GDM1 (cell line): ENCODE data around the gene PNMA6A.
"Not testable (repeated sequence)": the region's sequence is repeated elsewhere in the genome, so short reads cannot be mapped to it uniquely, and the experiment has no call there.

Experiments used
- DNase-seq: peaks from one replicate; lab custom pipeline; 2025; lab: John Stamatoyannopoulos, UW

The PNMA6A gene

GRCh38 chrX:153071909-153072583 is at the start of gene PNMA6A:
TSS of gene PNMA6A (plus strand) at chrX:153072454. CDS start at chrX:153073063, 609 bp downstream.
- DNase-seq: not testable (repeated sequence)

GRCh38 chrX:153026501-153026900 is 45.8 kb upstream of the PNMA6A start:
- not testable (repeated sequence) for DNase-seq

GRCh38 chrX:153028487-153028886 is 43.8 kb upstream of the PNMA6A start:
- not testable (repeated sequence) for DNase-seq

GRCh38 chrX:153029162-153029561 is 43.1 kb upstream of the PNMA6A start:
- DNase-seq: no peak

- DNase-seq: no peak
Measured at GRCh38 chrX:153029875-153030274, 42.4 kb upstream of the PNMA6A start.

- DNase-seq: no peak
Measured at GRCh38 chrX:153030801-153031200, 41.5 kb upstream of the PNMA6A start.

- peak; percentile 52 for DNase-seq
Measured at GRCh38 chrX:153032397-153033118, 39.7 kb upstream of the PNMA6A start.

GRCh38 chrX:153049093-153049492 is 23.2 kb upstream of the PNMA6A start:
- DNase-seq: no peak

GRCh38 chrX:153052534-153052933 is 19.7 kb upstream of the PNMA6A start:
- no peak for DNase-seq

- no peak for DNase-seq
Measured at GRCh38 chrX:153055871-153056749, 16.1 kb upstream of the PNMA6A start, which contains the start of gene PNMA3. TSS of gene PNMA3 (plus strand) at chrX:153056470. CDS start at chrX:153057056, 586 bp downstream.

- DNase-seq: no peak
Measured at GRCh38 chrX:153057281-153057680, 15.0 kb upstream of the PNMA6A start.

GRCh38 chrX:153059191-153060094 is 12.8 kb upstream of the PNMA6A start:
- no peak for DNase-seq

GRCh38 chrX:153060095-153060445 is 12.2 kb upstream of the PNMA6A start:
- no peak for DNase-seq

- no peak for DNase-seq
Measured at GRCh38 chrX:153061732-153062131, 10.5 kb upstream of the PNMA6A start.

GRCh38 chrX:153063315-153063714 is 8.9 kb upstream of the PNMA6A start:
- no peak for DNase-seq

GRCh38 chrX:153064061-153064460 is 8.2 kb upstream of the PNMA6A start:
- DNase-seq: no peak

GRCh38 chrX:153065389-153065788 is 6.9 kb upstream of the PNMA6A start:
- no peak for DNase-seq

GRCh38 chrX:153066402-153066801 is 5.9 kb upstream of the PNMA6A start:
- not testable (repeated sequence) for DNase-seq

GRCh38 chrX:153073331-153073730 is 1.1 kb downstream of the PNMA6A start:
- DNase-seq: not testable (repeated sequence)

GRCh38 chrX:153074262-153074899 is 2.1 kb downstream of the PNMA6A start:
- DNase-seq: no peak

GRCh38 chrX:153074935-153075334 is 2.7 kb downstream of the PNMA6A start:
- DNase-seq: no peak
